GM21447 (cell line): ENCODE data around the gene SSBP2.

Source experiments
- ATAC-seq: cut with Tn5 transposase; IDR thresholded peaks from one replicate; pipeline ENCODE4 v1.9.1; 2021; ENCODE audit not compliant: unreplicated experiment

The SSBP2 gene

DNA sequence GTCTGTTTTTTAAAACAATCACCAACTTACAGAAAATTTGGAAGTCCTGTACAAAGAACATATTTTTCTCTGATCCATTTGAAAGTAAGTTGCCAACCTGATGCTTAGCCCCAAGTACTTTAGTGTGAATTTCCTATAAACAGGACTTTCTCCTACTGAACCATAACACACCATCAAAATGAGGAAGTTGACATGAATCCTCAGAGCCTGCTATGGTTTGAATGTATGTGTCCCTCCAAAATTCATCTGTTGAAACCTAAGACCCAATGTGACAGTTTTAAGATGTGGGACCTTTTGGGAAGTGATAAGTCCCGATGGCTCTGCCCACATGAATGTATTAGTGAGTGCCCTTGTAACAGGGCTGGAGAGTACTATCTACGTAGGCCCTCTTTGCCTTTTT, 350.5 kb downstream of the SSBP2 start:
- no peak for ATAC-seq

DNA sequence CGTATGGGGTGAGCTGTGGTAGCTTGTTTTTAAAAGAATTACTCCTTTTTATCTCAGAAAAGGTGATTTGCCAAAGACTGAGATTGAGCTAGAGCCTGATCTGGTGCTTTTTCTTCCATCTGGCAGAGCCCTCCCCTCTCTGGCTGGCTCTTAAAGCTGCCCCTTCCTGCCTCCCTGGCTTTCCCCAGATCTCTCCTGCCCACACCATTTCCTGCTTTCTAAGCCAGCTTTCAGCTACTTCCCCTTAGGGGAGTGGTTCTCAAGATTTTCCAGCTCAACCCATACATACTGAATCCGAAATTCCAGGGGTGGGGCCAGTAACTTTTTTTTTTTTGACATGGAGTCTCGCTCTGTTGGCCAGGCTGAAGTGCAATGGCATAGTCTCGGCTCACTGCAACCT, 352.2 kb downstream of the SSBP2 start:
- no peak for ATAC-seq

GRCh38 chr5:81397176-81397575, 353.7 kb downstream of the SSBP2 start:
- no peak for ATAC-seq

DNA sequence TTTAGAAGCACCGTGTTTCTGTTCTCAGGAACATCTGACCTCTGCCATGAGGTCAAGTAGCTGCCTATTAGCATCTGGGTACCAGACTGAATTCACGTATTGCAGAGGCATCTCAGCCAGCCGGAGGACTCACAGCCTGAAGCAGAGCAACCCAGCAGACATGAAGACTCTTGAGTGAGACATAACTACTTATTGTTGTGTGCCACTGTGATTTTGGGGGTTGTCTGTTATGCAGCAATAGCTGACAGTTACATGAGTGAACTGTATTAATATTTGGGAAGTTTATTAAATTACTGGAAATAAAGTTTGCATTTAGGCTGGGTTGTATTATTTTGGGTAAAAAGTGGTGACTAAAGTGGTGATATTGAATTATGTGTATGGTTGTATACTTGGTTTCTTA, 355.6 kb downstream of the SSBP2 start:
- no peak for ATAC-seq

GRCh38 chr5:81393783-81394718, 356.8 kb downstream of the SSBP2 start, which contains the start of gene ACOT12:
ACOT12 (minus strand) TSS chr5:81394134; CDS start chr5:81394114, 20 bp downstream.
- no peak for ATAC-seq

DNA sequence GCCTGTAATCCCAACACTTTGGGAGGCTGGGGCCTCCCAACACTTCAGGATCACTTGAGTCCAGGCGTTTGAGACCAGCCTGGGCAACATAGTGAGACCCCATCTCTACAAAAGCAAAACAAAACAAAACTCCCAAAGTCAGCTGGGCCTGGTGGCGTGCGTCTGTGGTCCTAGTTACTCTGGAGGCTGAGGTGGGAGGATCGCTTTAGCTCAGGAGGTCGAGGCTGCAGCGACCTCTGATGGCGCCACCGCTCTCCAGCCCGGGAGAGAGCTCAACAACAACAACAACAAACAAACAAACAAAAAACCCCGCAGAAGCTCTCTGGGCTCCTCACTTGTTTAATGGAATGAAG, 357.5 kb downstream of the SSBP2 start:
- no peak for ATAC-seq

DNA sequence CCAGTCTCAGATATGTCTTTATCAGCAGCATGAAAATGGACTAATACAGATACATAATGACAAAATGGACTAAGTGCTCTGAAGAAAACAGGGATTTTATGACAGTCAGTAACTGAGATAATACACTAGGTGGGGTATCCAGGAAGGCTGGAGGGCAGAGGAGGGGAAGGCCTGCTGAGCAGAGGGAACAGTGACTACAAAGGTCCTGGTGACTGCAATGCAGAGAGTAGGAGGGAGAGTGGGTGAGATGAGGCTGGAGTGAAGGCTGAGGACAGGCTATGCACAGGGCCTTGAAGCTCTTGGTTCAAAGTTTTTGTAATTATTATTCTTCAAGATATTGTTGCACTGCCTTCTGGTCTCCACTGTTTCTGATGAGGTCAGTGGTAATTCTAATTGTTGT, 361.9 kb downstream of the SSBP2 start:
- no peak for ATAC-seq

DNA sequence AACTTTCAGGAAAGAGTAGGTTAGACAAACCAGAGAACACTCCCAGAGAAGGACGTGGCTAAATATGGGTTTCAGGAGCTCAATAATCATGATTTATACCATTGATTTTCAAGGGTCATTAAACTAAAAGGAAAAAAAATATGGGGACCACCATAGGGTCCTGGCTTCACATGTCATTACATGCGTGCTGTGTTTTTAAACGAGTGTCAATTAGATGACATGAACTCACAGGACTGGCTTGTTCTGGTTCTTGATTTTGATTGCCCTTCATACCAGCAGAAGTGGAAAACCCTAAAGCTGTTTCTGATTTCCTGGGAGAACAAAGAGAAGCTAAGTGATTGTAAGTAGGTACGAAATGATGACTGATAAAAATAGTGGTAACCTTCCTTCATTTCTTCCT, 362.7 kb downstream of the SSBP2 start:
- no peak for ATAC-seq

DNA sequence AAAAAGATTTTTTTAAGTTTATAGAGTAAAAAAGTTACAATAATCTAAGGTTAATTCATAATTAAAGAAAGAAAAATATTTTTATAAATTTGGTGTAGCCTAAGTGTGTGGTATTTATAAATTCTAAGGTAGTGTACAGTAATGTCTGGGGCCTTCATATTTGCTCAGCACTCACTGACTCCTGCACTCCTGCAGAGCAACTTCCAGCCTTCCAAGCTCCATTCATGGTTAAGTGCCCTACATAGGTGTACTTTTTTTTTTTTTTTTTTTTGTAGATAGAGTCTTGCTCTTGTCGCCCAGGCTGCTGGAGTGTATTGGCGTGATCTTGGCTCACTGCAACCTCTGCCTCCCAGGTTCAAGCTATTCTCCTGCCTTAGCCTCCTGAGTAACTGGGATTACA, 367.0 kb downstream of the SSBP2 start:
- ATAC-seq = no peak

- ATAC-seq = no peak
These were observed 379.5 kb downstream of the SSBP2 start for GRCh38 chr5:81371354-81371876.

GRCh38 chr5:81370912-81371311, 380.0 kb downstream of the SSBP2 start:
- no peak for ATAC-seq

DNA sequence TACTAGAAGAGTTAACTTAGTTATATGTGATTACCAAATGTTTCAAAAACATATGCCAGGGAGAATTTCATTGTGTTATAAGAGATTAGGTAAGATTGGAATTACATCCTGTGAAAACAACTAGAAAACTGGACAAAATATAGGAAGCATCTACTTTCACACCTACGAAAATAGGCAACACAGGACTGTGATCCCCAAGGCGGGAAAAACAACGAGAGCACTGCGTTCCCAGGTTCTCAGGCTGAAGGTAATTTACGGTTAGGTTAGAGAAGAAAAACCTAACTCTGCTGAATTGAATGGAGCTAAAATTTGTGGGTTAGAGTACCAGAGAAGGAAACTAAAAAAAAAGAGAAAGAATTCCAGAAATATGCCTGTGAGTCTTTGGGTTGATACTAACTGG, 385.4 kb downstream of the SSBP2 start:
- no peak for ATAC-seq

- no peak for ATAC-seq
These were observed 387.6 kb downstream of the SSBP2 start for GRCh38 chr5:81363093-81363871.
